NOMO-1 (cell line): ENCODE results near the gene RRN3.
"Not testable (repeated sequence)": the region's sequence is repeated elsewhere in the genome, so short reads cannot be mapped to it uniquely, and the experiment has no call there.

Source experiments
- DNase-seq, 2 experiments: peaks; one replicate each; lab custom pipeline; 2025; ENCODE audit not compliant: unreplicated experiment in 2 of 2; lab: John Stamatoyannopoulos, UW

RRN3 gene

DNA sequence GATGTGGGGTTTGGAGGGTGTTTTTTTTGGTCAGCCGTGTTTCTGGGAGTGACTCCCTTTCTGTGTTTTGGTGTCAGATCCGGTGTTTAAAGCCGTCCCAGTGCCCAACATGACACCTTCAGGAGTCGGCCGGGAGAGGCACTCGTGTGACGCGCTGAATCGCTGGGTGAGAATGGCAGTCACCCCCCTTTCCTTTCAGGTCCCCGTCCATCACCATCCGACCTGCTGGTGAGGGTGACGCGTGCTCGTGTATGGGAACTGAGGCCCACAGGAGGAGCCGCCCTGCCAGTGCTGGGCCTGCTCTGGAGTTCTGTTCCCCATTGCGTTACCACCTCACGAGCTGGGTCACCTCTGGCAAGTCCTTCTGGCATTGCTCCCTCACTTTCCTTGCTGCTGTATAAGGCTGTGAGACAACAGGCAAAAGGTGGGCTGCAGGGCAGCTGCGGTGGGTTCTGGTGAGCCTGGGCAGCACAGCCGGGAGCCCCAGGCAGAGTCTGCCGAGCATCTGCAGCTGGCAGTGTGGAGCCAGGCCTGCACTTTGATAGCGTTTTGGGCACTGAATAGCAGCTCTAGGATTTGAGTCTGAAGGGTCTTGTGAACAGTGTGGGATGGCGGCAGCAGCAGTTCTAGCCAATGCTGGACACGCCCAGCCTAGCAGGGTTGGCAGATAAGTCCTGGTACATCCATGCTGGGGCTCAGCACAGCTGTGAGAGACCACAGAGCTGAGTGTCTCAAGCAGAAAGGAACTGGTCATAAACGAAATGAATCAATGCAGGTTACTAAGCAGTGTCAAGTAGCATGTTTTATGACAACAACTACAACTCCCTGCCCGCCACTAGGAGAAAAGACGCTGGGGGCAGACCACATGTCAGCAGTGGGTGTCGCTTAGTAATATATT lies 65.0 kb downstream of the RRN3 start:
- not testable (repeated sequence) for DNase-seq

- not testable (repeated sequence) for DNase-seq
Measured at GRCh38 chr16:15028345-15028715, 65.7 kb downstream of the RRN3 start.

DNA sequence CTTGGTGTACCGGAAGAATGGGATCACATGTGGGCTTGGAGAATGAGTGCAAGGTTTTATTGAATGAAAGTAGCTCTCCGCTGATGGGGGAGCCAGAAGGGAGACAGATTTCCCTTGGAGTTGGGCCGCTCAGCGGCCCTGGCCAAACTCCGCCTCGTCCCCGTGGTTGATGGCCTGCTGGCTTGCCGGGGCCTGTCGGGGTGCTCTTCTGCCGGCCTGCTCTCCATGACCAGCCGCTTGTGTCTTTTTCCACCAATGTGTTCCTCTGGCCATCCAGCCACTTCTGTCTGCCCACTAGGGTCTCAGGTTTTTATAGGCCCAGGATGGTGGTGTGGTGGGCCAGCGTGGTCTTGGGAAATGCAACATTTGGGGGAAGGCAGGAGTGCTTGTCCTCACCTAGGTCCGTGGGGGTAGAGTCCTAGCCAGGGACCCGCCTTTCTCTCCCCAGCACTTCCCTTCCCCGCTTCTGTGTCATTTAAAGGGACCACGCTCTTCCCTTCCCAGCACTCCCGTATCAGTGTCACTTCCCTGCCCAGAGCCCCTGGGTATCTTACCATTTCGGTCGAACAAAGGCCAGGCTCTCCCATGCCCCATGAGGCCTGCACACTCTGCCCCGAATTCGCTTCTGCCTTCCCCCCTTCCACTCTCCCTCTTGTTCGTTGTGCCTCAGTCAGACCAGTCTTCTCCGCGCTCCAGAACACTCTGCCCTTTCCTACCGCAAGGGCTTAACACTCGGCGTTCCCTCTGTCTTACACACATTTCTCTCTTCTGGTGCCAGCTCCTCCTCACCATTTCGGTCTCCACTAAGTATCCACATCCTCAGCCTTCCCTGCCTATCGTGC lies 66.3 kb downstream of the RRN3 start:
- not testable (repeated sequence) for DNase-seq

DNA sequence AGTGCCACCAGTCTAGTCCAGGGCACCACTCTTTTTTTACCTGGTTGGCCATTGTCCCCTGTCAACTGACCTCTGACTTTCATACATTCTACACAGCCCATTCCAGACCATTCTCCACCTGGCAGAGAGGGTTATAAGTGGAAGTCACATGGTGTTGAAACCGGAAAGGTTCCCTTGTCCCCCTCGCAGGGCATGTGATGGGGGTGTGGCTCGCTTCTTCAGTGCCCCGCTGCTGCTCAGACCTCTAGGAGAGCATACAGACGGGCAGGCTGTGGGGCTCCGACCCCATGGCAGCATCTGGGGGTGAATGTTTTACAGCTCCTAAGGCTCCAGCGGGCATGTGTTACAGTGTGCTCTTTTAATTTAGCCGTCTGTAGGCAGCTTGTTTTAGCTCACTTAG lies 67.0 kb downstream of the RRN3 start:
- DNase-seq = not testable (repeated sequence)

DNA sequence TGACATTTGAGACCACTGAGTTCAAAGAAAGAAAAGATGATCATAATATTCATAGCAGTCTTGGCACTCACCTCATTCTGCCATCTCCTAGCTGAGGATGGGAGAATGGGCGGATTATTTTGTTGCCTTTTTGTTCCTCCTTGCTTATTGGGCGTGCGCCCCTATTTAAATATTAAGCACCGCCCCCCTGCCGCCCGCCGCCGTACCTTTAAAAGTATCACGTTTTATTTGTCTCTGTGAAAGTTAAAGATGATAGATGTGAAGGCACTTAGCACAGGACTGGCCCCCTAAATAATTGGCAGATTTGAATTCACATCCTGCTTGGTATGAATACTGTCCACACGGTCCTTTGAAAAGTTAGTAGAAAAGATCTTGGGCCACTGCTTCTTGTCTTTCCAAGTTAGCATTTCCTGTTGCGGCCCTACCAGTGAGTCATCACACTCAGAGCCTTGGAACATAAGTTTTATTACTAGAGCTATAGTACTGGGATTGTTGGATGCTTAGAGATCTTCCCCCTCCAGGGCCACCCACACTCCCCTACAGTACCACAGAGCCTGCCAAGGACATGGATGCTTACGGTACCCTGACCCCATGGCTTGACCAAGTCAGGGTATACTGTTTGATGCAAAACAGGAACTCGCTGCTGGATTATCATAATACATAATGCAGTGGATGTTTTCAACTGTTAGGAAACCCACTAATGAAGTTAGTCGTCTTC lies 68.7 kb downstream of the RRN3 start:
- DNase-seq = not testable (repeated sequence)

DNA sequence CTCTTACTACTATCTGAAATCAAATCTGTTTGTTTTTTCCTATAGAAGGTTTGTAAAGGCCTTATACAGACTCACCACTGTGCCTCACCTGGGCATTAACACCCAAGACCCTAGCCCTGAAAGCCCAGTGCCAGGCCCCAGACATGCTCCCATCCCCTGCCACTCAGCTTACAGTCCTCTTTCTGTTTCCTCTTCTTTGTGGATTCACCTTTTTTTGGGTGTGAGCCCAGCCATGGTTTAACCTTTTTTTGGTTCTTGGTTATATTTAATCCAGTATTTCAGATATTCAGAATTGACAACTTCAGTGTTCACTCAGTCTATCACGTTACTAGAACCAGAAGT lies 69.2 kb downstream of the RRN3 start:
- DNase-seq = not testable (repeated sequence)

- not testable (repeated sequence) for DNase-seq
Measured at GRCh38 chr16:15023381-15024077, 70.5 kb downstream of the RRN3 start.

- not testable (repeated sequence) for DNase-seq
Measured at GRCh38 chr16:15022194-15022593, 71.9 kb downstream of the RRN3 start.

DNA sequence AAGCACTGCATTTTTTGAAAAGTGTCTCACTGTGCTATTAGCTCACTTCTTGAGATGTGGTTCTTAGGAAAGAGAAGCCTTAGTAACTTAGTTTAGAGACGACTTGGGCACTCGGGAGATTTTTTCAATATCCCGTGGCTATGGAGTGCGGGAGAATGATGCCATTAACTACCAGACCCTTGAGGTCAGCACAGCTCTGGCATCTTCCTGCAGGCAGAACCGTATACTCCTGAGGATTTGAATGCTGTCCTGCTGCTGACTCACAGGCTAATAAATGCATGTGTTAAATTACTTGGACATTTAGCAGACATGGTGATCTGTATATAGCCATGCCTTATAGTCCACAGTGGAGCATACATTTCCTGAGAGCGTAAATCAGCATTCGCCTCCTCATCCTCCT lies 72.6 kb downstream of the RRN3 start:
- not testable (repeated sequence) for DNase-seq

- not testable (repeated sequence) for DNase-seq
Measured at GRCh38 chr16:15016951-15017580, 77.0 kb downstream of the RRN3 start.

- not testable (repeated sequence) for DNase-seq
Measured at GRCh38 chr16:15016354-15016753, 77.7 kb downstream of the RRN3 start.

DNA sequence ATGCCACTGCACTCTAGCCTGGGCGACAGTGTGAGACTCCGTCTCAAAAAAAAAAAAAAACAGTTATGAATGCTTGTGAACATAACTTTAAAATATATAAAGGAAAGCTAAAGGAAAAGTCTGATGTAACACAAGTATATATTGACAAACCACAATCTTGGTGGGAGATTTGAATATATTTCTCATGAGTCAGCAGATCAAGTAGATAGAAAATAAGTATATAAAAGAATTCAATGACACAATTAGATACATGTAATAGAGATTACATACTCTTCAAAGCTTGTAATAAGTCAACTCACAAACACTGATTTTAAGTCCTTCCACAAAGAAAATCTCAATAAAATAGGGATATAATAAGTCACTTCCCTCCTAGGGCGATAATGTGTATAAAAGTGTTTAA lies 78.4 kb downstream of the RRN3 start:
- DNase-seq = not testable (repeated sequence)

DNA sequence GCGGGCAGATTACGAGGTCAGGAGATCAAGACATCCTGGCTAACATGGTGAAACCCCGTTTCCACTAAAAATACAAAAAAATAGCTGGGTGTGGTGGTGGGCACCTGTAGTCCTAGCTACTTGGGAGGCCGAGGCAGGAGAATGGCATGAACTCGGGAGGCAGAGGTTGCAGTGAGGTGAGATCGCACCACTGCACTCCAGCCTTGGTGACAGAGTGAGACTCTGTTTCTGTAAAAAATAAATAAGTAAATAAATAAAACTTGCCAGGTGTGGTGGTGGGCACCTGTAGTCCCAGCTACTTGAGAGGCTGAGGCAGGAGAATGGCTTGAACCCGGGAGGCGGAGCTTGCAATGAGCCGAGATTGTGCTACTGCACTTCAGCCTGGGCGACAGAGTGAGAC lies 81.1 kb downstream of the RRN3 start:
- not testable (repeated sequence) for DNase-seq
